Urinary bladder (tissue), 4 donors: ENCODE measurements around the gene LMO7. TPM values are rescaled to one million over a fixed set of nuclear protein-coding genes. Genes with fewer than 3 reads are reported as not detected.
"Not testable (repeated sequence)": the region's sequence is repeated elsewhere in the genome, so short reads cannot be mapped to it uniquely, and the experiment has no call there.

Source experiments
- DNase-seq: peaks from one replicate; pipeline ENCODE4 v3.0.0-alpha.2; 2015; ENCODE audit errors: extremely low spot score
- H3K27ac ChIP-seq: one replicate; pipeline ENCODE4 v1.5.1; 2013; ENCODE audit warnings: low read depth, mild to moderate bottlenecking, moderate library complexity
- H3K36me3 ChIP-seq: one replicate; pipeline ENCODE4 v1.6.1; 2013; ENCODE audit warnings: mild to moderate bottlenecking, moderate library complexity; ENCODE audit not compliant: insufficient read depth
- H3K4me1 ChIP-seq: one replicate; pipeline ENCODE4 v1.6.1; 2013; ENCODE audit warnings: mild to moderate bottlenecking, moderate library complexity; ENCODE audit not compliant: insufficient read depth
- H3K4me3 ChIP-seq: one replicate; pipeline ENCODE4 v1.5.1; 2013; ENCODE audit warnings: low read depth, low read length
- WGBS: extraction: QIAGEN DNeasy Blood & Tissue Kit; methylation state at CpG from one replicate; pipeline ENCODE4 v1.1.7; 2013; 5-methylcytosine and 5-hydroxymethylcytosine counted together
- polyA plus RNA-seq: library from polyadenylated mRNA; stranded (reverse); fragments of 200-250 nt; gene quantifications from one replicate; pipeline ENCODE4 v1.2.3, GENCODE V29; 2013
- total RNA-seq: library from RNA; depleted of rRNA; stranded (reverse); fragments of >200 nt; gene quantifications from one replicate; pipeline ENCODE4 v1.2.3, GENCODE V29; 2014
- donor health status: healthy with polysubstance abuse.
- donor health status: healthy.

The LMO7 gene
- total and polyA plus RNA-seq, 2 donors = 6.8 to 79.7 TPM

- H3K4me1 ChIP-seq = no peaks in the 10 kb centered on the region
- 70% methylated on average over 1 of the region's 1 CpG for WGBS
- DNase-seq = no peak
These were observed 55.1 kb downstream of the LMO7 start for GRCh38 chr13:75691183-75691582.

GRCh38 chr13:75693227-75693626, 57.1 kb downstream of the LMO7 start:
- Histone ChIP-seq H3K4me3 (no peak overlapping the region), H3K4me1 (no peaks in the 10 kb centered on the region), H3K36me3 (no peaks in the 10 kb centered on the region), H3K27ac (no peak overlapping the region)
- DNase-seq = no peak
- 89% methylated on average over 2 of the region's 2 CpGs for WGBS

More at GRCh38 chr13:75691183-75691582, 55.1 kb downstream of the LMO7 start:
- H3K27ac ChIP-seq = no peak overlapping the region
- H3K36me3 ChIP-seq = no peaks in the 10 kb centered on the region
- no peak overlapping the region for H3K4me3 ChIP-seq

- Histone ChIP-seq H3K27ac (no peak overlapping the region), H3K36me3 (no peaks in the 10 kb centered on the region), H3K4me3 (no peak overlapping the region), H3K4me1 (no peaks in the 10 kb centered on the region)
- no peak for DNase-seq
- WGBS = 89% methylated on average over 8 of the region's 8 CpGs
These were observed 58.6 kb downstream of the LMO7 start for GRCh38 chr13:75694722-75695121.

- DNase-seq, H3K4me3 ChIP-seq, H3K4me1 ChIP-seq, H3K27ac ChIP-seq, H3K36me3 ChIP-seq: not testable (repeated sequence)
- 26% methylated on average over 8 of the region's 8 CpGs for WGBS
These were observed 59.8 kb downstream of the LMO7 start for GRCh38 chr13:75695908-75696307.

DNA sequence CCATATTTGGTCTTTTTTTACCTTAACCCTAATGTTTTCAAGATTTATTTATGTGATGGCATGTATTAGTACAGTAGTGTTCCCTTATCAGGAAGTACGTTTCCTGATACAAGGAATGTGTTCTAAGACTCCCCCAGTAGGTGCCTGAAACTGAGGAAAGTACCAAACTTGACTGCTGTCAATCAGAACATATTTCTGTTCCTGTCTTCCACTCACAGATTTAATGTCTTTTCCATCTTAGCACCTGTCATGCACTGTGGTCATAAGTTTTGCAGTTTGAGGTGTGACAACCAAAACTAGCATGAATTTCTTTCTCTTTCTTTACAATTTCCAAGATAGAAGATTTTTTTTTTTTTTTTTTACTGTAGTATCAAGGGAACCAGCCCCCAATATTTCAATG, 62.9 kb downstream of the LMO7 start:
- no peaks in the 10 kb centered on the region for H3K4me1 ChIP-seq
- no peaks in the 10 kb centered on the region for H3K36me3 ChIP-seq
- 96% methylated on average over 1 of the region's 1 CpG for WGBS
- H3K27ac ChIP-seq = no peak overlapping the region
- no peak overlapping the region for H3K4me3 ChIP-seq
- no peak for DNase-seq

DNA sequence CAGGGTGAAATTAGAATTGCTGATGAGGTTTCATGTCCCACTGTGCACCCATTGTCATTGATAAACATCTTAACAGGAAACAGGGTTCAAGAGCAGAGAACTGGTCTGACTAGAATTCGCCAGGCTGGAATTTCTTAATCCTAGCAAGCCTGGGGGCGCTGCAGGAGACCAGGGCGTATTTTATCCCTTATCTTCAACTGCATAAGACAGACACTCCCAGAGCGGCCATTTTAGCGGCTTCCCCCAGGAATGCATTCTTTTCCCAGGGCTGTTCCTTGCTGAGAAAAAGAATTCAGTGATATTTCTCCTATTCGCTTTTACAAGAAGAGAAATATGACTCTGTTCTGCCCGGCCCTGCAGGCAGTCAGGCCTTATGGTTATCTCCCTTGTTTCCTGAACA, 63.6 kb downstream of the LMO7 start:
- WGBS = 96% methylated on average over 7 of the region's 7 CpGs
- H3K4me1 ChIP-seq, H3K36me3 ChIP-seq, H3K27ac ChIP-seq, DNase-seq, H3K4me3 ChIP-seq: not testable (repeated sequence)

DNA sequence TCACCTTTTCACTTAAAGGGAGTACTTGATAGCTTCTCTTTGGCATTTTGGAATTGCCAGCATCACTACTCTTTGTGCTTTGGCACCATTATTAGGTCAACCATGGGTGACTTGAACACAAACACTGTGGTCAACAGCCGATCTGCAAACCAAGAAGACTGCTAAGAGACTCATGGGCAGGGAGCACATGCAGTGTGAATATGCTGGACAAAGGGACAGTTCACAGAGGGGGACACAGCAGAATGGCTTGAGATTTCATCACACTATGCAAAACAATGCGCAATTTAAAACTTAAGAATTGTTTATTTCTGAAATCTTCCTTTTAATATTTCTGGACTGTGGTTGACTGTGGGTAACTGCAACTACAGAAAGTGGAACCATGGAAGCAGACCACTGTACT, 64.4 kb downstream of the LMO7 start:
- Histone ChIP-seq H3K4me1 (no peaks in the 10 kb centered on the region), H3K36me3 (no peaks in the 10 kb centered on the region), H3K27ac (no peak overlapping the region), H3K4me3 (no peak overlapping the region)
- 95% methylated on average over 2 of the region's 2 CpGs for WGBS
- no peak for DNase-seq

DNA sequence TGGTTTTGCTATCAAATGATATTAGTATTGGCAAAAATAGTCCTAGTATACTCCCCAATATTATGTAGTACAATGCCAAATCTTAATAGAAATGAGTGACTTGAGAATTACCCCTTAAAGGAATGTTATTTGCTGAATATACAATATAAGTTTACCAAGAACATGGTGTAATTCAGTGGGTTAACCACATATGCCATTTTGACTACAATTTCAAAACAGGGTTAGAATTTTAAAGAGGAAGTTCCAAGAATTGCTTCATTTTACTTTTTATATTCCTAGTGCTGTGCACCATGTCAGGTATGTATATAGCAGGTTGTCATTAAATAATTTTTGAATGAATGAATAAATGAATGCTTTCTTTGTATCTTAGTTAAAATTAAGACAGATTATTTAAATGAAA, 66.3 kb downstream of the LMO7 start:
- no peak overlapping the region for H3K27ac ChIP-seq
- no peaks in the 10 kb centered on the region for H3K36me3 ChIP-seq
- DNase-seq = no peak
- H3K4me1 ChIP-seq = no peaks in the 10 kb centered on the region
- no peak overlapping the region for H3K4me3 ChIP-seq

- WGBS = over 99% methylated on average over 2 of the region's 2 CpGs
- no peak for DNase-seq
- Histone ChIP-seq H3K4me1 (no peaks in the 10 kb centered on the region), H3K27ac (no peak overlapping the region), H3K4me3 (no peak overlapping the region), H3K36me3 (no peaks in the 10 kb centered on the region)
These were observed 67.6 kb downstream of the LMO7 start for GRCh38 chr13:75703769-75704168.

- WGBS = 48% methylated on average over 7 of the region's 7 CpGs
- no peak overlapping the region for H3K27ac ChIP-seq
- no peaks in the 10 kb centered on the region for H3K36me3 ChIP-seq
- DNase-seq = no peak
- H3K4me3 ChIP-seq = no peak overlapping the region
- H3K4me1 ChIP-seq = no peaks in the 10 kb centered on the region
These were observed 68.2 kb downstream of the LMO7 start for GRCh38 chr13:75704194-75704926.

DNA sequence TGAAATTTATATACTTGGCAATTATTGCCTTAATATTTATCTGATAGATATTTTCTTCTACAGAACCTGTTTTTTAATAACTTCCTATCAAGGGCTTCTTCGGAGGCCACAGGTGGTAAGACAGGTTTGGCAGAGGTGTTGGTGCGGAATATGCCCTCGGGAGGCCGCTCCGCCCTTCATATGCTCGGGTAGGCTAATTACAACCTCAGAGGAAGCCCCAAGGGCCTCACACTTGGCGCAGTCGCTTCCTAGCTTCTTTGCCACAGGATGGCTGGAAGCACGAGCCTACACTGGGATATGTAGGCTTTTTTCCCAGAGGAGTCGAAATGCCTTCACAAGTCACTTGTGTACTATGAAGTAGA, 68.8 kb downstream of the LMO7 start:
- DNase-seq = no peak
- Histone ChIP-seq H3K36me3 (no peaks in the 10 kb centered on the region), H3K4me3 (no peak overlapping the region), H3K4me1 (no peaks in the 10 kb centered on the region), H3K27ac (no peak overlapping the region)
- 62% methylated on average over 10 of the region's 10 CpGs for WGBS

DNA sequence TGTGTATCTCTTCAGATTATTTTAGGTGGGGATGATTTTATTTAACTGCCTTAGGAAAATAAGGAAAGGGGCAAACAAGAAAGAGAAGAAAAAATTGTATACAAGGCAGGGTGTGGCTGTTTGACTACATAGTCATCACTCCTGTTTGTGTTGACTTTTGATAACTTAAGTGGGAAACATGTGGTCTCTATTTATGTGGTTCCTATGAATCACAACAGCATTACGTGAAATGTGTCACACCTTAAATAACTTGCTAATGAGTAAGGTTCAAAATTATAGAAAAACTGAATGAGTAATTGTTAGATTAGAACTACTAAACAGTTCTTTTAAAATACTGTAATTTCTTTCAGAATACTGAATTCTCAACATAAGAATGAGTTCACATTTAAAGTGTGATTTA, 69.3 kb downstream of the LMO7 start:
- no peak for DNase-seq
- Histone ChIP-seq H3K4me1 (no peaks in the 10 kb centered on the region), H3K4me3 (no peak overlapping the region), H3K27ac (no peak overlapping the region), H3K36me3 (no peaks in the 10 kb centered on the region)
- WGBS = 56% methylated on average over 1 of the region's 1 CpG

DNA sequence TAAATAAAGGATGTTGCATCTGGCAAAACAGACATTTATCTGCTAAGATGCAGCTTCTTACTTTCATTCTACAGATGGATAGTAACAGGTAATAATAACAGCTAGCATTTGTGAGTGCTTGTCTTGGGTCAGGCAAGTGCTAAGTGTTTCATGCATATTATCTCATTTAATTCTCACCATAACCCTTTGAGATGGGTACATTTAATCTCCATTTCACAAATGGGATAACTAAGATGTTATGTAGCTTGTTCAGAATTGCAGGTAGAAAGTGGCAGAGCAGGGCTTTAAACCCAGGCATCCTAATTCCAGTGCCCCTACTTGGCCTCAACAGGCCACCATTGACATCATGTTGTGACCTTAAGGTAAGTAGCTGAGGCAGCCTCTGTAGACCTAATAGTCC, 69.8 kb downstream of the LMO7 start:
- no peak overlapping the region for H3K27ac ChIP-seq
- no peak for DNase-seq
- no peak overlapping the region for H3K4me3 ChIP-seq
- H3K4me1 ChIP-seq = no peaks in the 10 kb centered on the region
- H3K36me3 ChIP-seq = no peaks in the 10 kb centered on the region

- 97% methylated on average over 2 of the region's 2 CpGs for WGBS
- Histone ChIP-seq H3K36me3 (no peaks in the 10 kb centered on the region), H3K27ac (no peak overlapping the region), H3K4me3 (no peak overlapping the region), H3K4me1 (no peaks in the 10 kb centered on the region)
- DNase-seq = no peak
These were observed 77.7 kb downstream of the LMO7 start for GRCh38 chr13:75713852-75714251.
